ENCODE data around the gene BCO2.
A peak's percentile ranks its signal among the peaks of the same experiment; 100 is the strongest.

Gene BCO2

GRCh38 chr11:112231952-112232351 is 56.6 kb downstream of the BCO2 start:
- POLR2A ChIA-PET: no interaction called here
- Histone ChIP-seq H3K4me3 (ENCODE audit: low read depth, low read length) (no peak overlapping the region), H3K9me3 (ENCODE audit: control insufficient read depth, insufficient read depth, low read depth, low read length) (no peaks in the 10 kb centered on the region), H3K36me3 (ENCODE audit: control insufficient read depth in 2 of 2, insufficient read depth in 1 of 2, low read length in 2 of 2) (peaks cover 7 to 83% of the 10 kb centered on the region in 2 experiments; a peak in 2 of 3 replicates), H3K4me1 (ENCODE audit: control insufficient read depth, insufficient read depth, low read length) (no peaks in the 10 kb centered on the region), H3K27ac (ENCODE audit: extremely low read depth, low read depth, low read length) (no peak overlapping the region)
- TF ChIP-seq PRDM1 (tag by site-specific recombination; IDR thresholded peaks at IDR 0.05) (peak; percentile 37; the same call in 1 of the 2 replicates), MEIS1 (CRISPR knock-in tag; IDR thresholded peaks at IDR 0.05; ENCODE audit: borderline replicate concordance) (no peak)
- TF ChIP-seq, protein P1, sequence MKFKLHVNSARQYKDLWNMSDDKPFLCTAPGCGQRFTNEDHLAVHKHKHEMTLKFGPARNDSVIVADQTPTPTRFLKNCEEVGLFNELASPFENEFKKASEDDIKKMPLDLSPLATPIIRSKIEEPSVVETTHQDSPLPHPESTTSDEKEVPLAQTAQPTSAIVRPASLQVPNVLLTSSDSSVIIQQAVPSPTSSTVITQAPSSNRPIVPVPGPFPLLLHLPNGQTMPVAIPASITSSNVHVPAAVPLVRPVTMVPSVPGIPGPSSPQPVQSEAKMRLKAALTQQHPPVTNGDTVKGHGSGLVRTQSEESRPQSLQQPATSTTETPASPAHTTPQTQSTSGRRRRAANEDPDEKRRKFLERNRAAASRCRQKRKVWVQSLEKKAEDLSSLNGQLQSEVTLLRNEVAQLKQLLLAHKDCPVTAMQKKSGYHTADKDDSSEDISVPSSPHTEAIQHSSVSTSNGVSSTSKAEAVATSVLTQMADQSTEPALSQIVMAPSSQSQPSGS (tag by site-specific recombination; IDR thresholded peaks at IDR 0.05; ENCODE audit: low read depth): no peak
- CTCF ChIA-PET: interaction anchor here (1.3 to 1.7 kb wide), 2 partner anchors 12 to 48 kb away, joined by 7 to 8 read pairs; no protein-coding TSS in a partner anchor

DNA sequence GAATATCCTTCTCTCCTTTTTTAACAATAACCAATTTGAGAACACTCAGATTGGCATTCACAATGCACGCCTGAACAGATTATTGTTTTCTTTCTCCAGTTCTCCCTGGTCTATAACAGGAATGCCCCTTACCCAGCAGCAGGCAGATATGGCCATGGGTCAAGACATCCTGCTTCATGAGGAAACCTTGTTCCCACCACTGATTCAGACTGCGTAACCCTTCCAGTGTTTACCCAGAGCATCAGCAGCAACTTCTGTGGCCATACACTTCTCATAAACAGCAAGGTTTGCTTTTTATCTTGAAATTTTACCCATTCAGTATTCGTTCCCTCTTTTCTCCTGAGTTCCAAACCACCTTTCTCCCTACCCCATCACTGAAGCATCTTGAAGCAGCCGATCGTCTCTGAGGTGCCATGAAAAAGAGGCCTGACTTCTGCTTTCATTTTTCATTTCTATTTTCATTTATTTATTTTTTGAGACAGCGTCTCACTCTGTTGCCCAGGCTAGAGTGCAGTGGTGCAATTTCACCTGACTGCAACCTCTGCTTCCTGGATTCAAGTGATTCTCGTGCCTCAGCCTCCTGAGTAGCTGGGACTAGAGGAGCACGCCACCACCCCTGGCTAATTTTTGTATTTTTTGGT is 60.6 kb downstream of the BCO2 start:
- H3K9me3 ChIP-seq (ENCODE audit: control insufficient read depth, insufficient read depth, low read depth, low read length): no peaks in the 10 kb centered on the region
- TF ChIP-seq GLI4 (tag by site-specific recombination; IDR thresholded peaks at IDR 0.05) (no peak), ZBTB21 (tag by site-specific recombination; IDR thresholded peaks at IDR 0.05) (no peak), ZNF792 (tag by site-specific recombination; IDR thresholded peaks at IDR 0.05) (no peak), SETDB1 (IDR thresholded peaks at IDR 0.05; ENCODE audit: insufficient read length, low read length) (no peak), OSR2 (tag by site-specific recombination; IDR thresholded peaks at IDR 0.05) (no peak), ZNF707 (tag by site-specific recombination; IDR thresholded peaks at IDR 0.05) (no peak), ZNF155 (tag by site-specific recombination; IDR thresholded peaks at IDR 0.05) (no peak), ZNF10 (tag by site-specific recombination; IDR thresholded peaks at IDR 0.05) (no peak), ZNF138 (tag by site-specific recombination; IDR thresholded peaks at IDR 0.05; ENCODE audit: borderline replicate concordance) (no peak), ZNF610 (tag by site-specific recombination; IDR thresholded peaks at IDR 0.05; ENCODE audit: borderline replicate concordance) (no peak), TRIM28 (IDR thresholded peaks at IDR 0.05; ENCODE audit: borderline replicate concordance, low read length) (no peak), ZNF311 (tag by site-specific recombination; IDR thresholded peaks at IDR 0.05; ENCODE audit: borderline replicate concordance) (no peak), INSM2 (tag by site-specific recombination; IDR thresholded peaks at IDR 0.05) (no peak), ZNF132 (tag by site-specific recombination; IDR thresholded peaks at IDR 0.05; ENCODE audit: borderline replicate concordance) (no peak), ZNF221 (tag by site-specific recombination; IDR thresholded peaks at IDR 0.05; ENCODE audit: borderline replicate concordance) (no peak), ZNF350 (tag by site-specific recombination; IDR thresholded peaks at IDR 0.05) (no peak)
- TF ChIP-seq, protein P2, sequence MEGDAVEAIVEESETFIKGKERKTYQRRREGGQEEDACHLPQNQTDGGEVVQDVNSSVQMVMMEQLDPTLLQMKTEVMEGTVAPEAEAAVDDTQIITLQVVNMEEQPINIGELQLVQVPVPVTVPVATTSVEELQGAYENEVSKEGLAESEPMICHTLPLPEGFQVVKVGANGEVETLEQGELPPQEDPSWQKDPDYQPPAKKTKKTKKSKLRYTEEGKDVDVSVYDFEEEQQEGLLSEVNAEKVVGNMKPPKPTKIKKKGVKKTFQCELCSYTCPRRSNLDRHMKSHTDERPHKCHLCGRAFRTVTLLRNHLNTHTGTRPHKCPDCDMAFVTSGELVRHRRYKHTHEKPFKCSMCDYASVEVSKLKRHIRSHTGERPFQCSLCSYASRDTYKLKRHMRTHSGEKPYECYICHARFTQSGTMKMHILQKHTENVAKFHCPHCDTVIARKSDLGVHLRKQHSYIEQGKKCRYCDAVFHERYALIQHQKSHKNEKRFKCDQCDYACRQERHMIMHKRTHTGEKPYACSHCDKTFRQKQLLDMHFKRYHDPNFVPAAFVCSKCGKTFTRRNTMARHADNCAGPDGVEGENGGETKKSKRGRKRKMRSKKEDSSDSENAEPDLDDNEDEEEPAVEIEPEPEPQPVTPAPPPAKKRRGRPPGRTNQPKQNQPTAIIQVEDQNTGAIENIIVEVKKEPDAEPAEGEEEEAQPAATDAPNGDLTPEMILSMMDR (tag by site-specific recombination; IDR thresholded peaks at IDR 0.05): no peak
- TF ChIP-seq, protein P3, sequence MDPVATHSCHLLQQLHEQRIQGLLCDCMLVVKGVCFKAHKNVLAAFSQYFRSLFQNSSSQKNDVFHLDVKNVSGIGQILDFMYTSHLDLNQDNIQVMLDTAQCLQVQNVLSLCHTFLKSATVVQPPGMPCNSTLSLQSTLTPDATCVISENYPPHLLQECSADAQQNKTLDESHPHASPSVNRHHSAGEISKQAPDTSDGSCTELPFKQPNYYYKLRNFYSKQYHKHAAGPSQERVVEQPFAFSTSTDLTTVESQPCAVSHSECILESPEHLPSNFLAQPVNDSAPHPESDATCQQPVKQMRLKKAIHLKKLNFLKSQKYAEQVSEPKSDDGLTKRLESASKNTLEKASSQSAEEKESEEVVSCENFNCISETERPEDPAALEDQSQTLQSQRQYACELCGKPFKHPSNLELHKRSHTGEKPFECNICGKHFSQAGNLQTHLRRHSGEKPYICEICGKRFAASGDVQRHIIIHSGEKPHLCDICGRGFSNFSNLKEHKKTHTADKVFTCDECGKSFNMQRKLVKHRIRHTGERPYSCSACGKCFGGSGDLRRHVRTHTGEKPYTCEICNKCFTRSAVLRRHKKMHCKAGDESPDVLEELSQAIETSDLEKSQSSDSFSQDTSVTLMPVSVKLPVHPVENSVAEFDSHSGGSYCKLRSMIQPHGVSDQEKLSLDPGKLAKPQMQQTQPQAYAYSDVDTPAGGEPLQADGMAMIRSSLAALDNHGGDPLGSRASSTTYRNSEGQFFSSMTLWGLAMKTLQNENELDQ (tag by site-specific recombination; IDR thresholded peaks at IDR 0.05; ENCODE audit: low read depth): no peak
- TF ChIP-seq, protein P1 (tag by site-specific recombination; IDR thresholded peaks at IDR 0.05; ENCODE audit: low read depth): no peak
- TF ChIP-seq, protein P4, sequence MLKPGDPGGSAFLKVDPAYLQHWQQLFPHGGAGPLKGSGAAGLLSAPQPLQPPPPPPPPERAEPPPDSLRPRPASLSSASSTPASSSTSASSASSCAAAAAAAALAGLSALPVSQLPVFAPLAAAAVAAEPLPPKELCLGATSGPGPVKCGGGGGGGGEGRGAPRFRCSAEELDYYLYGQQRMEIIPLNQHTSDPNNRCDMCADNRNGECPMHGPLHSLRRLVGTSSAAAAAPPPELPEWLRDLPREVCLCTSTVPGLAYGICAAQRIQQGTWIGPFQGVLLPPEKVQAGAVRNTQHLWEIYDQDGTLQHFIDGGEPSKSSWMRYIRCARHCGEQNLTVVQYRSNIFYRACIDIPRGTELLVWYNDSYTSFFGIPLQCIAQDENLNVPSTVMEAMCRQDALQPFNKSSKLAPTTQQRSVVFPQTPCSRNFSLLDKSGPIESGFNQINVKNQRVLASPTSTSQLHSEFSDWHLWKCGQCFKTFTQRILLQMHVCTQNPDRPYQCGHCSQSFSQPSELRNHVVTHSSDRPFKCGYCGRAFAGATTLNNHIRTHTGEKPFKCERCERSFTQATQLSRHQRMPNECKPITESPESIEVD (tag by site-specific recombination; IDR thresholded peaks at IDR 0.05): no peak
- ChIA-PET CTCF (interaction anchor here (0.7 kb wide), 1 partner anchor 83 kb away, joined by 4 read pairs; no protein-coding TSS in a partner anchor), POLR2A (no interaction called here)
- H3K36me3 ChIP-seq (ENCODE audit: control insufficient read depth in 2 of 2, insufficient read depth in 1 of 2, low read length in 2 of 2): peaks cover 7 to 85% of the 10 kb centered on the region in 2 experiments; a peak in 2 of 3 replicates
- H3K4me1 ChIP-seq (ENCODE audit: control insufficient read depth, insufficient read depth, low read length): no peaks in the 10 kb centered on the region
- no peak overlapping the region for H3K4me3 ChIP-seq (ENCODE audit: low read depth, low read length)
- H3K27ac ChIP-seq (ENCODE audit: extremely low read depth, low read depth, low read length): no peak overlapping the region
